Inflammatory macrophage (primary cell): Measurements from ENCODE around the gene LRRC2.
"Not testable (repeated sequence)": the region's sequence is repeated elsewhere in the genome, so short reads cannot be mapped to it uniquely, and the experiment has no call there.

Experiments
- DNase-seq, 2 donors: peaks; one replicate each; pipeline ENCODE4 v3.0.0-alpha.2; 2020 to 2022

LRRC2 gene

DNA sequence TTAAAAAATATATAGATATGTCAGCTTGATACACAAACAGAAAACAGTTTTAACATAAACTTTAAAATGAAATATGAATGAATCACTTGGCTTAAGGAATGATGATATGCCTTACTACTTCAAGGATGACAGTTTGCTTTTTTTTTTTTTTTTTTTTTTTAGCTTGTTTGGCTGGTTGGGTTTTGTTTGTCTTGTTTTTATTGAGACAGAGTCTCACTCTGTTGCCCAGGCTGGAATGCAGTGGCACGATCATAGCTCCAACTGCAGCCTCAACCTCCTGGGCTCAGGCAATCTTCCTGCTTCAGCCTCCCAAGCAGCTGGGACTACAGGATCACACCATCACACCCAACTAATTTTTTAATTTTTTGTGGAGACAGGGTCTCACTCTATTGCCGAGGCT is 14.5 kb downstream of the LRRC2 start:
- DNase-seq: no peak

GRCh38 chr3:46549989-46550388 is 16.1 kb downstream of the LRRC2 start:
- DNase-seq: no peak

DNA sequence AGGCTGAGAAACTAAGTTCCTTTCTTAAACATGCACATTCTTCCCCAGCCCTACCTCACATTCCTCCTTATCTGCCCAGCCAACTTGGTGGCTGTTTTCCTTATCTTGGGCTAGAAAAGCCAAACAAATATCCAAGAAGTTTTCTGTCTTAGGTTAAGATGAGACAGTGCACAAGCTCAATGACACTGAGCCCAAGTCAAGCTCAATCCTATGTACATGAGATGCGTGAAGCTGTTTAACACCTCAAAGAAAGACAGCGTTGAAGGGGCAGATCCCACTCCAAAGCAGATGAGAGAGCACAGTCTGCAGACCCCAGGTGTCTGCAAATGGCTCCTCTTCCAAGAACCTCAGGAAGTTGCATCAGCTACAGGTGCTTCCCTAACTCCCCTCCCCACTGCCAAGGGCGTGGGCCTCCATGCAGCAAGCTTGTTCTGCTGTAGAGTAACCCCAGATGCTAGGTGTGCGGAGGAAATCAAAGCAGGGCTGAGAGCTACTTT is 16.6 kb downstream of the LRRC2 start:
- DNase-seq: no peak

DNA sequence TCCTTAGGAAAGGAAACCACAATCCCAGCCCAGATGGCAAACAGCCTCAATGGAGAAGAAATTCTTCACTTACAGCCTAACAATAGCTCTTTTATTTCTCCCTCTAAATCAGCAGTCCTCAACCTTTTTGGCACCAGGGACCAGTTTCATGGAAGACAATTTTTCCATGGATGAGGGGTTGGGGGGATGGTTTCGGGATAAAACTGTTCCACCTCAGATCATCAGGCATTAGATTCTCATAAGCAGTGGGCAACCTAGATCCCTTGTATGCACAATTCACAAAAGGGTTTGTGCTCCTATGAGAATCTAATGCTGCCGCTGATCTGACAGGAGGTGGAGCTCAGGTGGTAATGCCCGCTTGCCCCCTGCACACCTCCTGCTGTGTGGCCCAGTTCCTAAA is 17.5 kb downstream of the LRRC2 start:
- DNase-seq: not testable (repeated sequence)

- no peak for DNase-seq
Observed at GRCh38 chr3:46546896-46547440, 19.1 kb downstream of the LRRC2 start.

GRCh38 chr3:46545818-46546630 is 20.1 kb downstream of the LRRC2 start:
- DNase-seq: no peak

DNA sequence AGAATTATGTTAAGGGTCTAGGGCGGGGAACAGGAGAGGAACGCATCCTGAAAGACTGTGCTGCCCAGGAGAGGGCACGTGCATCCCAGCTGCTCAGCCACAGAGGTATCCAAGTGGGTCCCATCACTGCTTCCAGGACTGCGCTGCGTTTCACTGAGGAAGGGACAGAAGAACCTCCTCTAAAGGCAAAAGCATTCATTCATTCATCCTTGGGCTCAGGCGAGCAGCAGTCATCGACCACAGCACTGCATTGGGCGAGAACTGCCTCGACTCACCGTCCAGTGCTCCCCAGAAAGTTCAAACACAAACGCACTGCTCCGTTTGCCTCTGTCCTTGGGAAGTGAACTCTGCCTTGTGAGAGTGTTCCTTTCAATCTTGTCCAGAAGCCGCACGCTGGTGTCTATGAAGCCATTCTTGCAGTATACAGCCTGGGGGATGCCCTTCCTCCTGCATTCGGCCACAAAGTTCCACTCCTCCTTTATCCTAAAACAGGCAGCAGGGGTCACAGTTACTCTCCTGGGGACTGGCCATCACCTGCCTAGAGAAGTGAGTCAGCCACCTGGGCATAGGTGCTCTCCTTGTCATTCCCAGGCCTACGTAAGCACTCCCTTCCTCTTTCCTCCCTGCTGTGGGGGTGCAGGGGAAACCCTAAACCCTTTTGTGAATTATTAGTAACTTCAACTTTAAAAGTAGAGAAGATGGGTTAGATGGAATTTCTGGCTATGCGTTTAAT is 21.2 kb downstream of the LRRC2 start:
- no peak for DNase-seq

DNA sequence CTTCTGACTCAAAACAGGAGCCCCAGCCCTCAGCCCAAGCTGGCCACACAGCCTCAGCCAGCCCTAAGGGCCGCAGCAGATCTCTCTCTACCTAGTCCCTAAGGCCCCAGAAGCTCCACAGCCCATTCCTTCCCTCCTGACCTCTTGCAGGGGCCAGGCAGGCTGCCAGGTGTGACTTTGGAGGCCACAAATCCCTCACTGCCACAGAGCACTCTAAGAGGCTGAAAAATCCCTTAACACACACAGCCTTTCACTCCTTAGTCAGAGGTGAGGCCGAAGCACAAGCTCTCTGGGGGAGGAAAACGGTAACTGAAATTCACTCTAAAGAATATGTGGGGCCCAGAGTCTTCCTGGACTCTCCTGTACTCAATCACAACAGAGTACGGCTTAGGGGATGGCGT is 23.3 kb downstream of the LRRC2 start:
- no peak for DNase-seq

DNA sequence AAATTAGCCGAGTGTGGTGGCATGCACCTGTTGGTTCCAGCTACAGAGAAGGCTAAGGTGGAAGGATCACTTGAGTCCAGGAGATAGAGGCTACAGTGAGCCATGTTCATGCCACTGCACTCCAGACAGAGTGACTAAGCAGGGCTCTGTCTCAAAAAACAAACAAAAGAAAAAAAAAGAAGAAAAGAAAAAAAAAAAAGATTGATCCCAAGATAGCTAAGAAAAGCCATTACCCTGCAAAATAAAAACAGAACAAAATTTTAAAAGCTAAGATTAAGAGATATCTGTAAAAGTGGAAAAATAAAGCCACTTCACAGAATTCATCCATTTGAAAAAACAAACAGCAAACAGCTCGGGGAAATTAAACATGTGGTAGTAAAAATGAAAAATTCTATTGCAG is 23.8 kb downstream of the LRRC2 start:
- DNase-seq: no peak

GRCh38 chr3:46541835-46542234 is 24.3 kb downstream of the LRRC2 start:
- peak in 1 of 2 donors; percentile 5 for DNase-seq

GRCh38 chr3:46540550-46540949 is 25.6 kb downstream of the LRRC2 start:
- no peak for DNase-seq

- DNase-seq: no peak
Observed at GRCh38 chr3:46539443-46540005, 26.6 kb downstream of the LRRC2 start.

DNA sequence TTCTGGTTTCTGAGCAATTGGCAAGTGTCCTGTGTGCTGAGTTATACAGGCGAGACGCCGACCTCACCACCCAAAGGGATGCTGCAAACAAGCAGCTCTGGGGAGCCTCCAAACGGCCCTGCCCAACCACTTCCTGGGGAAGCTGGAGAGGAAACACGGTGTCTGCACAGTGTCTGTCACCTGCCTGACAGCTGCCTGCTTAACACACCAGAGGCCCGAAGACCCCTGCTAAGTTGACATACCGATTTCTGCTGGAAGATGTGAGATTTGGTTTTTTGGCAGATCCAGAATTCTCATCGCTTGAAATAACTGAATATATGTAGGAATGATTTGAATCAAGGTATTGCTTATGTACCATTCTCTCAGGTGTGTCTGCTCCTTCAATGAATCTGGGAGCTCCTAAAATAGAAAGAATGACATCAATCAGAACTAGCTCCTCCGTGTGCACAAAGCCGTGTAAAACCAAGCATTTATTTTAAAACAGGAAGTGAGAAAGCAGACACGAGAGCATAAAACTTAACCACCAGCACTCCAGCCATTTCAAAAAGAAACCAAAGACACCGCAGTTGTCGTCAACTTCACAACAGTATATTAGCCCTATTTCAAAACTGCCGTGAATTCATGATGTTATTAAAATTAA is 27.2 kb downstream of the LRRC2 start:
- peak; percentile 75 to 79 for DNase-seq

GRCh38 chr3:46538425-46538802 is 27.7 kb downstream of the LRRC2 start:
- not testable (repeated sequence) for DNase-seq

- DNase-seq: no peak
Observed at GRCh38 chr3:46537779-46538178, 28.3 kb downstream of the LRRC2 start.

DNA sequence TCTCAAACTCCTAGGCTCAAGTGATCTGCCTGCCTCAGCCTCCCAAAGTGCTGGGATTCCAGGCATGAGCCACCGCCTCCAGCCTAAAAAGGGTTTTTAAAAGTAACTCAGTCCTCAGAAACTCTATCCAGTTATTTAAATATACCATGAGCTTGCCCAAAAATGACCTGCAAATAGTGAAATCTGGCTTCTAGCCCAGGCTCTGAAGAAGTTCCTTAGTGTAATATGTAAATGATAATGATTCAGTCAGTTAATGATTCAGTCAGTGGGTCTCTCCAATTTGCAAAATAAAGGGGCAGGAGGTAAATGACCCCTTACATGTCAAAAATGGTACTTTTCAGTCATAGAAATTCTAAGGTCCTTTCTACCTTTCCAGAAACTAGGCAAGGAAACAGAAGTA is 28.8 kb downstream of the LRRC2 start:
- DNase-seq: no peak

DNA sequence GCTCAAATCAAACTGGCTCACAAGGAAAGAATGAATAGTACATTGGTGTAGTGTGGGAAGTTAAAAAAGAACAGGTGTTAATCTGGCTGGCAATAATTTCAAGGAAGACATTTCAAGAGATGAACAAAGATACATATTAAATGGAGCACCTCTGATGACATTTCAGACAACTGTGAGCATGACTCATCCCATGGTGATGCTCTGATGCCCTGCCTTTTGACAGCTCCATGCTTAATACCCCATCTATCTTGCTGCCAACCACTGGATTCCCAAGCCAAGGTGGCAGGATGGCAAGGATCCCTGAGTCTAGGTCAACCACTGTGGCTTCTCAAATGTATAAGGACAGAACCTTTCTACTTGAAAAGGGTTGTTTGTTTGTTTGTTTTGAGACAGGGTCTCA is 29.3 kb downstream of the LRRC2 start:
- no peak for DNase-seq

GRCh38 chr3:46535746-46536145 is 30.4 kb downstream of the LRRC2 start:
- DNase-seq: no peak

GRCh38 chr3:46533091-46533490 is 33.0 kb downstream of the LRRC2 start:
- no peak for DNase-seq

- DNase-seq: no peak
Observed at GRCh38 chr3:46527239-46527638, 38.9 kb downstream of the LRRC2 start.

GRCh38 chr3:46524832-46525231 is 41.3 kb downstream of the LRRC2 start:
- no peak for DNase-seq

DNA sequence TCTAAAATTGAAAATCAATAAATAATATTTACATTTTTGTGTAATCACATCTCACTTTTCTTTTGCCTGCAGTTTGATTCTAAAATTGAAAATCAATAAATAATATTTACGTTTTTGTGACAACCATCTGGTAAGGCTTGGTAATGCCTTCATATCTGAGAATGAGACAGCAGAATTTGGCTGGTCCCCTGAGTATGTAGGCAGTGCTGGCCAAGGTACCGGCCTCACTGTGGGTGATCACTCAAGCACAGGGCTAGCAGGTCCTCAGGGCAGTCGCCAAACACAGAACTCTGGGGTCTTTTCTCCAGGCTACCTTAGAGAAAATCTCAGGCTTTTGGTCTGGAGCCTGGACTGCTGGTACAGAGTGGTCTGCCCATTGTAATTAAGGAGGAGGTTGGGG is 42.1 kb downstream of the LRRC2 start:
- DNase-seq: no peak

DNA sequence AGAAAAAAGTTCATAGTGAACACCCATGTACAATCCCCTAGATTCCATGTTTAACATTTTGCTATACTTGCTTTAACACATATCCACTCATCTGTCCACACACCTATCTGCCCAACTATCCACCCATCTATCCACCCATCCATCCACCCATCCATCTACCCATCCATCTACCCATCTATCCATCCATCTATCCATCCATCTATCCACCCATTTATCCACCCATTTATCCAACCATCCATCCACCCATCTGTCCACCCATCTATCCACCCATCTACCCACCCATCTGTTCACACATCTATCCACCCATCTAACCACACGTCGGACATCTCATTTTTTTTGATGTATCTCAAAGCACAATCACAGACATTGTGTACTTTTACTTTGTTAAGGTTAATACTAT is 42.5 kb downstream of the LRRC2 start:
- no peak for DNase-seq
